Upper lobe of right lung (tissue), 1 donor: Measurements from ENCODE around the gene ADAMTS2. TPM values are rescaled to one million over a fixed set of nuclear protein-coding genes. Genes with fewer than 3 reads are reported as not detected.
A peak's percentile ranks its signal among the peaks of the same experiment; 100 is the strongest.

Experiments used
- ATAC-seq: fragments of 200-7000 bp; cut with Tn5 transposase; one replicate; pipeline ENCODE4 v1.9.1; 2020; ENCODE audit warnings: mild to moderate bottlenecking, moderate library complexity
- DNase-seq: peaks from one replicate; pipeline ENCODE4 v3.0.0-alpha.2; 2020
- H3K27ac ChIP-seq: fragments of 200-600 bp; one replicate; pipeline ENCODE4 v1.8.0; 2022
- H3K27me3 ChIP-seq: fragments of 200-600 bp; one replicate; pipeline ENCODE4 v1.8.0; 2022; ENCODE audit warnings: mild to moderate bottlenecking
- H3K36me3 ChIP-seq: fragments of 200-600 bp; one replicate; pipeline ENCODE4 v1.8.0; 2022
- H3K4me1 ChIP-seq: fragments of 200-600 bp; one replicate; pipeline ENCODE4 v1.8.0; 2022
- H3K4me3 ChIP-seq: fragments of 200-600 bp; one replicate; pipeline ENCODE4 v1.8.0; 2022; ENCODE audit warnings: mild to moderate bottlenecking
- H3K9me3 ChIP-seq: fragments of 200-600 bp; one replicate; pipeline ENCODE4 v1.8.0; 2022
- CTCF ChIP-seq: fragments of 200-600 bp; IDR thresholded peaks from one replicate; pipeline ENCODE4 v1.8.0; 2022; ENCODE audit warnings: antibody characterized with exemption
- intact Hi-C: fragments of 100-400 bp; cut with DNase I; formaldehyde crosslinking; loops from one replicate; pipeline ENCODE4 v1.11.0; 2022
- total RNA-seq: library from RNA; stranded (reverse); fragmentation: NEBNext Ultra II Directional; extraction: Animal tissue kit (Norgen Biotek cat#: 25700); gene quantifications from one replicate; pipeline ENCODE4 v1.2.1, GENCODE V29; 2021
- donor health status: DM: no; HTN: yes; CAD: no; lungs with severe emphysema.

Gene ADAMTS2
- total RNA-seq, 1 donor from 2014 or later: 16.4 TPM

GRCh38 chr5:179264783-179265513 is 80.3 kb downstream of the ADAMTS2 start:
- H3K27ac ChIP-seq: peak overlapping the region; percentile 30
- peaks cover 37% of the 10 kb centered on the region for H3K4me1 ChIP-seq
- H3K27me3 ChIP-seq: peaks cover 6% of the 10 kb centered on the region
- DNase-seq (peak; percentile 49), ATAC-seq (no peak)
- no peak overlapping the region for H3K4me3 ChIP-seq
- intact Hi-C loops: no loop called here
- H3K36me3 ChIP-seq: no peaks in the 10 kb centered on the region
- no peak for TF ChIP-seq CTCF
- no peaks in the 10 kb centered on the region for H3K9me3 ChIP-seq

- Histone ChIP-seq H3K36me3 (no peaks in the 10 kb centered on the region), H3K27me3 (peaks cover 6% of the 10 kb centered on the region), H3K4me1 (peaks cover 32% of the 10 kb centered on the region), H3K27ac (no peak overlapping the region), H3K9me3 (no peaks in the 10 kb centered on the region), H3K4me3 (no peak overlapping the region)
- no peak for TF ChIP-seq CTCF
- DNase-seq (peak; percentile 45), ATAC-seq (no peak)
- intact Hi-C loops: no loop called here
Measured at GRCh38 chr5:179264053-179264782, 81.0 kb downstream of the ADAMTS2 start.

GRCh38 chr5:179263391-179264052 is 81.7 kb downstream of the ADAMTS2 start:
- ATAC-seq (no peak), DNase-seq (peak; percentile 46)
- Histone ChIP-seq H3K27ac (no peak overlapping the region), H3K27me3 (peaks cover 6% of the 10 kb centered on the region), H3K4me3 (no peak overlapping the region), H3K9me3 (no peaks in the 10 kb centered on the region), H3K36me3 (no peaks in the 10 kb centered on the region), H3K4me1 (peaks cover 32% of the 10 kb centered on the region)
- no peak for TF ChIP-seq CTCF
- intact Hi-C loops: no loop called here

GRCh38 chr5:179262126-179262920 is 82.9 kb downstream of the ADAMTS2 start:
- peak; percentile 56 for DNase-seq
- H3K4me1 ChIP-seq: peaks cover 27% of the 10 kb centered on the region
- H3K27me3 ChIP-seq: peaks cover 6% of the 10 kb centered on the region
- H3K4me3 ChIP-seq: no peak overlapping the region
- no peak for ATAC-seq
- no peaks in the 10 kb centered on the region for H3K9me3 ChIP-seq
- no peaks in the 10 kb centered on the region for H3K36me3 ChIP-seq
- intact Hi-C loops: no loop called here
- no peak for TF ChIP-seq CTCF
- no peak overlapping the region for H3K27ac ChIP-seq
